Left renal pelvis (tissue), 4 donors: Measurements from ENCODE around the gene FBXO24. TPM values are rescaled to one million over a fixed set of nuclear protein-coding genes. Genes with fewer than 3 reads are reported as not detected.

Experiments used
- polyA plus RNA-seq, 4 donors: library from polyadenylated mRNA; unstranded; fragments of 120-200 nt; gene quantifications; one replicate each; pipeline ENCODE4 v1.2.1, GENCODE V29; 2013; ENCODE audit not compliant: insufficient read length in 4 of 4

Gene FBXO24
- polyA plus RNA-seq, 4 donors = 1.7 to 3.5 (median 2.3) TPM

Other genes with a start within 250 kb of the FBXO24 start
- 10 to 100 TPM; 21.5 to 61.4 (median 32.0) TPM for gene PILRB, start 228.2 kb upstream of the FBXO24 start, polyA plus RNA-seq
- 1 to 10 TPM; 4.1 to 6.9 (median 4.9) TPM for gene PILRA, start 212.8 kb upstream of the FBXO24 start, polyA plus RNA-seq
- gene ZCWPW1, start 157.6 kb upstream of the FBXO24 start, polyA plus RNA-seq = 1 to 10 TPM; 5.2 to 8.1 (median 5.8) TPM
- 10 to 100 TPM; 46.6 to 64.1 (median 53.9) TPM for gene MEPCE, start 156.5 kb upstream of the FBXO24 start, polyA plus RNA-seq
- gene PPP1R35, start 149.8 kb upstream of the FBXO24 start, polyA plus RNA-seq = 10 to 100 TPM; 12.3 to 23.2 (median 15.0) TPM
- gene SPACDR, start 122.1 kb upstream of the FBXO24 start, polyA plus RNA-seq = 1 to 10 TPM in 3 of 4 donors, under 1 TPM in 1; 0.59 to 3.0 (median 1.5) TPM
- 10 to 100 TPM; 29.1 to 57.6 (median 33.6) TPM for gene TSC22D4, start 107.1 kb upstream of the FBXO24 start, polyA plus RNA-seq
- 1 to 10 TPM; 1.6 to 4.2 (median 2.2) TPM for gene NYAP1, start 102.4 kb upstream of the FBXO24 start, polyA plus RNA-seq
- gene AGFG2, start 47.1 kb upstream of the FBXO24 start, polyA plus RNA-seq = 10 to 100 TPM; 10.8 to 16.3 (median 13.9) TPM
- 1 to 10 TPM; 2.4 to 9.6 (median 4.9) TPM for gene SAP25, start 12.4 kb upstream of the FBXO24 start, polyA plus RNA-seq
- gene LRCH4, start 199 bp upstream of the FBXO24 start, polyA plus RNA-seq = 10 to 100 TPM; 28.3 to 54.2 (median 42.0) TPM
- gene PCOLCE, start 16.0 kb downstream of the FBXO24 start, polyA plus RNA-seq = 100 to 1,000 TPM; 129 to 641 (median 145) TPM
- gene MOSPD3, start 26.2 kb downstream of the FBXO24 start, polyA plus RNA-seq = 10 to 100 TPM; 23.5 to 34.9 (median 28.7) TPM
- gene TFR2, start 55.2 kb downstream of the FBXO24 start, polyA plus RNA-seq = 1 to 10 TPM in 3 of 4 donors, under 1 TPM in 1; 0.64 to 3.5 (median 1.3) TPM
- gene ACTL6B, start 70.1 kb downstream of the FBXO24 start, polyA plus RNA-seq = under 1 TPM in 2 of 4 donors, not detected in 2; 0.19 to 0.22 TPM
- 100 to 1,000 TPM; 176 to 210 (median 199) TPM for gene GNB2, start 87.4 kb downstream of the FBXO24 start, polyA plus RNA-seq
- gene GIGYF1, start 107.9 kb downstream of the FBXO24 start, polyA plus RNA-seq = 10 to 100 TPM; 30.0 to 63.8 (median 40.4) TPM
- gene POP7, start 119.8 kb downstream of the FBXO24 start, polyA plus RNA-seq = 10 to 100 TPM; 20.6 to 31.4 (median 23.9) TPM
- under 1 TPM in 2 of 4 donors, not detected in 2; 0.17 to 0.18 TPM for gene EPO, start 134.1 kb downstream of the FBXO24 start, polyA plus RNA-seq
- under 1 TPM in 1 of 4 donors, not detected in 3; 0.03 TPM for gene ZAN, start 147.3 kb downstream of the FBXO24 start, polyA plus RNA-seq
- gene EPHB4, start 241.2 kb downstream of the FBXO24 start, polyA plus RNA-seq = 10 to 100 TPM; 73.1 to 87.8 (median 78.5) TPM